Smooth muscle cell (in vitro differentiated cells): ENCODE measurements around the gene PNPLA4. TPM values are rescaled to one million over a fixed set of nuclear protein-coding genes. Genes with fewer than 3 reads are reported as not detected.

ENCODE experiments used
- DNase-seq: peaks from one replicate; lab custom pipeline; 2025; ENCODE audit not compliant: unreplicated experiment; lab: John Stamatoyannopoulos, UW
- H2AFZ ChIP-seq: fragments of 200-600 bp; sonication (generic); 2 replicates; pipeline ENCODE4 v1.6.0; 2016; ENCODE audit warnings: antibody characterized with exemption, low read depth, mild to moderate bottlenecking
- H3F3A ChIP-seq: fragments of 200-600 bp; sonication (generic); 2 replicates; pipeline ENCODE4 v1.6.0; 2017; ENCODE audit warnings: antibody characterized with exemption, low read depth
- H3K27ac ChIP-seq: fragments of 200-600 bp; sonication (generic); 2 replicates; pipeline ENCODE4 v1.5.1; 2016; ENCODE audit warnings: low read depth, mild to moderate bottlenecking
- H3K27me3 ChIP-seq: fragments of 200-600 bp; sonication (generic); 2 replicates; pipeline ENCODE4 v1.6.1; 2016; ENCODE audit warnings: low read depth, mild to moderate bottlenecking
- H3K36me3 ChIP-seq: fragments of 200-600 bp; sonication (generic); 2 replicates; pipeline ENCODE4 v1.5.1; 2016; ENCODE audit warnings: low read depth
- H3K4me1 ChIP-seq: fragments of 200-600 bp; sonication (generic); 2 replicates; pipeline ENCODE4 v1.5.1; 2016; ENCODE audit warnings: low read depth
- H3K4me2 ChIP-seq: fragments of 200-600 bp; sonication (generic); 2 replicates; pipeline ENCODE4 v1.6.0; 2016; ENCODE audit warnings: mild to moderate bottlenecking
- H3K4me3 ChIP-seq: fragments of 200-600 bp; sonication (generic); 2 replicates; pipeline ENCODE4 v1.5.1; 2016; ENCODE audit warnings: mild to moderate bottlenecking
- H3K79me2 ChIP-seq: fragments of 200-600 bp; sonication (generic); 2 replicates; pipeline ENCODE4 v1.6.0; 2016; ENCODE audit warnings: low read depth, mild to moderate bottlenecking
- H3K9ac ChIP-seq: fragments of 200-600 bp; sonication (generic); 2 replicates; pipeline ENCODE4 v1.6.0; 2016; ENCODE audit warnings: low read depth
- H3K9me3 ChIP-seq: fragments of 200-600 bp; sonication (generic); replicated peaks from 2 replicates; pipeline ENCODE4 v1.5.1; 2016; ENCODE audit warnings: low read depth
- H4K20me1 ChIP-seq: fragments of 200-600 bp; sonication (generic); 2 replicates; pipeline ENCODE4 v1.6.0; 2016; ENCODE audit warnings: low read depth
- CTCF ChIP-seq: fragments of 200-600 bp; sonication (generic); IDR thresholded peaks from 2 replicates; pipeline ENCODE4 v1.5.1; 2017; ENCODE audit warnings: borderline replicate concordance, mild to moderate bottlenecking, antibody characterized with exemption; ENCODE audit not compliant: insufficient read depth, poor library complexity, severe bottlenecking
- WGBS: methylation state at CpG from one replicate; pipeline ENCODE4 v1.1.7; 2016; ENCODE audit warnings: low lambda C conversion rate; 5-methylcytosine and 5-hydroxymethylcytosine counted together
- polyA plus RNA-seq: library from polyadenylated mRNA; unstranded; fragments of >200 nt; fragmentation: Nextera tagmentation; extraction: Ambion mirVana; gene quantifications from 2 replicates; pipeline ENCODE4 v1.2.1, GENCODE V29; 2016
- small RNA-seq: library from RNA; depleted of rRNA; stranded (forward); fragments of <200 nt; gene quantifications from one replicate; pipeline ENCODE3, GENCODE V24; 2014
- total RNA-seq: library from RNA; depleted of rRNA; stranded (reverse); fragments of >200 nt; gene quantifications from 2 replicates; pipeline ENCODE4 v1.2.3, GENCODE V29; 2014

The PNPLA4 gene
- total and polyA plus RNA-seq, 2 experiments from 2014 or later = 20.1 to 24.1 TPM

- Histone ChIP-seq H3K9ac (no peak overlapping the region), H3K79me2 (no peaks in the 10 kb centered on the region), H3K27ac (no peak overlapping the region), H3K4me3 (no peak overlapping the region), H3F3A (no peaks in the 10 kb centered on the region), H2AFZ (no peak overlapping the region), H3K9me3 (no peaks in the 10 kb centered on the region), H3K36me3 (no peaks in the 10 kb centered on the region), H3K27me3 (no peaks in the 10 kb centered on the region), H3K4me2 (no peak overlapping the region), H4K20me1 (no peaks in the 10 kb centered on the region), H3K4me1 (no peaks in the 10 kb centered on the region)
- 21% methylated on average over 1 of the region's 1 CpG for WGBS
- no peak for TF ChIP-seq CTCF
- DNase-seq = no peak
These were observed 75.0 kb downstream of the PNPLA4 start for GRCh38 chrX:7852166-7852565.

Small RNAs within 50 kb of the gene (small RNA-seq; reads per million reads assigned to genes)
- not detected for gene AC005296.1

Other genes starting within 250 kb of the PNPLA4 start
- gene VCX, start 84.2 kb downstream of the PNPLA4 start, total RNA-seq = not detected in 2 replicates
- gene VCX, start 84.2 kb downstream of the PNPLA4 start, polyA plus RNA-seq = 0.67 TPM in 1 of 2 replicates, not detected in the other
- gene VCX2, start 243.9 kb upstream of the PNPLA4 start, total RNA-seq = not detected in 2 replicates
- gene VCX2, start 243.9 kb upstream of the PNPLA4 start, polyA plus RNA-seq = not detected in 2 replicates